Measurements from ENCODE around the gene SERPINA6. TPM values are rescaled to one million over a fixed set of nuclear protein-coding genes. Genes with fewer than 3 reads are reported as not detected.

SERPINA6 gene
- total RNA-seq, 2 donors from 2014 or later = not detected

DNA sequence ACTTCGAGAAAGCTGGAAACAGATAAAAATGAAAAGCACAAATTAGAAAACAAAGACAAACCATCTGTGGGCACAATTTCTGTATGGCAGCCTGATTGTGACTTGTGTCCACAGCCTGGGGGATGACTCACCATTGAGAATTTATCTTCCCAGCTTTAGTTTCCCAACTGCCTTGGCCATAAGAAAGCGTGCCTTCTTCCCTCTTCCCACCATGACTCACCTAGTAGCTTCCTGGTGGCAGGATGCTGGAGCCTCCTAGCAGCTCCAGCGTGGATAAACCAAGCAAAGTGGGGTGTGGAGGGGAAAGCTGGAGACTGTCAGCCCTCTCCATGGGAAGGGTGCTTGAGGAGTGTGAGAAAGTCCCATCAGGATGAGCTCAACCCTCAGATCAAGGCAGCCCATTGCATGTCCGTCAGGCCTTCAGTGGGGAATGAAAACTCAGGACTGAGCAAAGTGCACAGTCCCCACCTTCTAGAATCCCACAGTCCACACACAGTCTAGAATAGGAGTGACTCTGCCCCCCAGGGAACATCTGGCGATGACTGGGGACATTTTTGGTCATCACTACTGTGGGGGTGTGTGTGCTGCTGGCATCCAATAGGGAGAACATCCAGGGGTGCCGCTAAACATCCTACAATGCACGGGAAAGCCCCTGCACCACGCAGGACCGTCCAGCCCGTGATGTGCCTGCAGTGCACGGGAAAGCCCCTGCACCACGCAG is 22.4 kb upstream of the SERPINA6 start:
- no peaks in the 10 kb centered on the region for H3K9me3 Mint-ChIP-seq
- no peak overlapping the region for H3K27ac Mint-ChIP-seq
- no peaks in the 10 kb centered on the region for H3K4me1 Mint-ChIP-seq
- H3K9me3 ChIP-seq (ENCODE audit: control insufficient read depth, low read length) = no peaks in the 10 kb centered on the region
- H3K36me3 ChIP-seq (ENCODE audit: control insufficient read depth, insufficient read depth, low read length) = no peaks in the 10 kb centered on the region
- H3K4me3 Mint-ChIP-seq = no peak overlapping the region
- H3K27me3 Mint-ChIP-seq (ENCODE audit: insufficient read depth) = peaks cover 17% of the 10 kb centered on the region
- H3K27ac ChIP-seq (ENCODE audit: low read depth, low read length) = no peak overlapping the region
- H3K36me3 Mint-ChIP-seq (ENCODE audit: low read depth) = no peaks in the 10 kb centered on the region
- no peak overlapping the region for H3K4me3 ChIP-seq (ENCODE audit: low read length)
- no peaks in the 10 kb centered on the region for H3K27me3 ChIP-seq (ENCODE audit: control insufficient read depth, insufficient read depth, low read length, poor library complexity, severe bottlenecking)
- WGBS, 2 experiments (ENCODE audit: insufficient coverage in 1 of 2, insufficient read length in 1 of 2) = 91 to 100% methylated on average over 2 to 9 of the region's 12 CpGs
- H3K9ac ChIP-seq (ENCODE audit: extremely low read depth, low read length, poor library complexity, severe bottlenecking) = no peak overlapping the region
- DNase-seq = no peak
- TF ChIP-seq, protein P1, sequence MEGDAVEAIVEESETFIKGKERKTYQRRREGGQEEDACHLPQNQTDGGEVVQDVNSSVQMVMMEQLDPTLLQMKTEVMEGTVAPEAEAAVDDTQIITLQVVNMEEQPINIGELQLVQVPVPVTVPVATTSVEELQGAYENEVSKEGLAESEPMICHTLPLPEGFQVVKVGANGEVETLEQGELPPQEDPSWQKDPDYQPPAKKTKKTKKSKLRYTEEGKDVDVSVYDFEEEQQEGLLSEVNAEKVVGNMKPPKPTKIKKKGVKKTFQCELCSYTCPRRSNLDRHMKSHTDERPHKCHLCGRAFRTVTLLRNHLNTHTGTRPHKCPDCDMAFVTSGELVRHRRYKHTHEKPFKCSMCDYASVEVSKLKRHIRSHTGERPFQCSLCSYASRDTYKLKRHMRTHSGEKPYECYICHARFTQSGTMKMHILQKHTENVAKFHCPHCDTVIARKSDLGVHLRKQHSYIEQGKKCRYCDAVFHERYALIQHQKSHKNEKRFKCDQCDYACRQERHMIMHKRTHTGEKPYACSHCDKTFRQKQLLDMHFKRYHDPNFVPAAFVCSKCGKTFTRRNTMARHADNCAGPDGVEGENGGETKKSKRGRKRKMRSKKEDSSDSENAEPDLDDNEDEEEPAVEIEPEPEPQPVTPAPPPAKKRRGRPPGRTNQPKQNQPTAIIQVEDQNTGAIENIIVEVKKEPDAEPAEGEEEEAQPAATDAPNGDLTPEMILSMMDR (conservative IDR thresholded peaks at IDR 0.05) = no peak
- no peaks in the 10 kb centered on the region for H3K4me1 ChIP-seq (ENCODE audit: control insufficient read depth, insufficient read depth, low read length)

DNA sequence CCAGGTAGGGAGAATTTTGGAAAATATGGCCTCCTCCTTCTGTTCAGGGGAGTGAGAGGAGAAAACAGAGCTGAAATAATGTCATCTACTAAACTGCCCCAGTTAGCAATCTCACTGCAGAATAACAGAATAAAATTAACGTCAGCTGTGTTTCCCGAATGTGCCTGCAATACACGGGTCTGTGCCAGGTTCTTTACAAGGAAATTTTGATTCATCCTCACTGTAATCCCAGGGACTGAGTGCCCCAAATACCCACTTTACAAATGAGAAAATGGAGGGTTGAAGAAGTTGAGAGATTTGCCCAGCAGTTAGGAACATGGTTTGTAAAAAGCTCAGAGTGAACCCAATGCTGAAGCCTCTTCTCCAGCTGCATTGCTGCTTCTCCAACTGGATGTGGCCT is 21.3 kb upstream of the SERPINA6 start:
- no peaks in the 10 kb centered on the region for H3K27me3 ChIP-seq (ENCODE audit: control insufficient read depth, insufficient read depth, low read length, poor library complexity, severe bottlenecking)
- 90% methylated on average over 3 of the region's 3 CpGs for whole genome bisulfite sequencing, 2 experiments (ENCODE audit: insufficient coverage in 1 of 2, insufficient read length in 1 of 2)
- no peaks in the 10 kb centered on the region for H3K9me3 Mint-ChIP-seq

DNA sequence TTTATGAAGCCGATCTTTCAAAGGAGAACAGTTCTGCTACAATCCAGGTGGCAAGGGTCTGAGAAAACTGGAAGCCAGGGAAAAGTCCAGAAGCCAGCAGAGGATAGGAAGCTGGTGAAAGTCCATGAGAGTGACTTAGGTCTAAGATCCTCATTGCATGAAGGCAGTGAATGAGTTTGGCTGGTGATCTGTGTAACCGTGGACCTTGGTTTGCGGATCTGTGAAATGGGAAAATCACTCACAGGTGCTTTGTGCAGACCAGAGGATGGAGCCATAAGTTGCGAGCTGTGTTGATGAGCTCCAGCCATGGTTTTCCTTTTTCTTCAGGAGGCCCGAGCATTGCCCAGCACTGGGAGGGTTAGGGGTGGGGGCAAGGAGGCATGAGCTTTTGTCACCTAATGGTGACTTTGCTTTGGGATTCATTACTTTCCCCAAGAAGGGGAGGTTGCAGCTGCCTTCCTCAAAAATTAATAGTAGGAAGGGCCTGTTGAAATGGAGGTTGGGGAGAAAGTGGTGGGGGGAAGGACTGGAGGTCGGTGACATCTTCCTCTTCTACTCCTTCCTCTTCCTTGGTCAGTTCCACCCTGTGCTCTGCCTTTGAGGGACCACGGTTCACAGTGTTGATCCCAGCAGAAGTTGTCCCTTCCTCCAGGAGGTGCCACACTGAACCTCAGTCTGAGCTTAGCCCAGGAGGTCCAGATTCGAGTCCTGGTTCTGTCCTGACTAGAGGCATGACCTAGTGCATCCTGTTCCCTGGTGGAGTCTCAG is 20.3 kb upstream of the SERPINA6 start:
- H3K27ac Mint-ChIP-seq = no peak overlapping the region
- H3K27me3 Mint-ChIP-seq (ENCODE audit: insufficient read depth) = peaks cover 9% of the 10 kb centered on the region
- H3K9me3 Mint-ChIP-seq = peaks cover 3% of the 10 kb centered on the region
- no peaks in the 10 kb centered on the region for H3K36me3 Mint-ChIP-seq (ENCODE audit: low read depth)
- no peak overlapping the region for H3K9ac ChIP-seq (ENCODE audit: extremely low read depth, low read length, poor library complexity, severe bottlenecking)
- H3K9me3 ChIP-seq (ENCODE audit: control insufficient read depth, low read length) = no peaks in the 10 kb centered on the region
- no peak overlapping the region for H3K4me3 ChIP-seq (ENCODE audit: low read length)
- H3K27me3 ChIP-seq (ENCODE audit: control insufficient read depth, insufficient read depth, low read length, poor library complexity, severe bottlenecking) = no peaks in the 10 kb centered on the region
- no peaks in the 10 kb centered on the region for H3K4me1 Mint-ChIP-seq
- TF ChIP-seq, protein P1 (conservative IDR thresholded peaks at IDR 0.05) = no peak
- no peaks in the 10 kb centered on the region for H3K36me3 ChIP-seq (ENCODE audit: control insufficient read depth, insufficient read depth, low read length)
- no peaks in the 10 kb centered on the region for H3K4me1 ChIP-seq (ENCODE audit: control insufficient read depth, insufficient read depth, low read length)
- 85 to 100% methylated on average over 2 to 8 of the region's 8 CpGs for WGBS, 2 experiments (ENCODE audit: insufficient coverage in 1 of 2, insufficient read length in 1 of 2)
- H3K27ac ChIP-seq (ENCODE audit: low read depth, low read length) = no peak overlapping the region
- no peak overlapping the region for H3K4me3 Mint-ChIP-seq
- no peak for DNase-seq

More for the DNA sequence above, 21.3 kb upstream of the SERPINA6 start:
- H3K4me1 ChIP-seq (ENCODE audit: control insufficient read depth, insufficient read depth, low read length) = no peaks in the 10 kb centered on the region
- no peak overlapping the region for H3K27ac ChIP-seq (ENCODE audit: low read depth, low read length)
- no peak for DNase-seq
- no peaks in the 10 kb centered on the region for H3K36me3 ChIP-seq (ENCODE audit: control insufficient read depth, insufficient read depth, low read length)
- Mint-ChIP-seq H3K4me1 (no peaks in the 10 kb centered on the region), H3K27ac (no peak overlapping the region), H3K36me3 (ENCODE audit: low read depth) (no peaks in the 10 kb centered on the region), H3K27me3 (ENCODE audit: insufficient read depth) (peaks cover 14% of the 10 kb centered on the region), H3K4me3 (no peak overlapping the region)
- H3K9ac ChIP-seq (ENCODE audit: extremely low read depth, low read length, poor library complexity, severe bottlenecking) = no peak overlapping the region
- no peak overlapping the region for H3K4me3 ChIP-seq (ENCODE audit: low read length)
- no peaks in the 10 kb centered on the region for H3K9me3 ChIP-seq (ENCODE audit: control insufficient read depth, low read length)
- TF ChIP-seq, protein P1 (conservative IDR thresholded peaks at IDR 0.05) = no peak
